ENCODE measurements around the gene POR. TPM values are rescaled to one million over a fixed set of nuclear protein-coding genes. Genes with fewer than 3 reads are reported as not detected.
A peak's percentile ranks its signal among the peaks of the same experiment; 100 is the strongest.
"Not testable (repeated sequence)": the region's sequence is repeated elsewhere in the genome, so short reads cannot be mapped to it uniquely, and the experiment has no call there.

The POR gene
- total RNA-seq, 3 donors from 2014 or later: 40.8 to 63.6 (median 57.7) TPM

GRCh38 chr7:76003351-76003750 is 88.4 kb downstream of the POR start:
- no peaks in the 10 kb centered on the region for H3K27me3 Mint-ChIP-seq (ENCODE audit: low read depth)
- ATAC-seq (no peak), DNase-seq (no peak)
- H3K4me1 Mint-ChIP-seq (ENCODE audit: low read depth): peaks cover 7% of the 10 kb centered on the region
- H3K4me3 Mint-ChIP-seq: no peak overlapping the region
- no peaks in the 10 kb centered on the region for H3K9me3 Mint-ChIP-seq
- peaks cover 10% of the 10 kb centered on the region for H3K36me3 Mint-ChIP-seq (ENCODE audit: insufficient read depth)

GRCh38 chr7:76005004-76005403 is 90.0 kb downstream of the POR start:
- Mint-ChIP-seq H3K4me1 (ENCODE audit: low read depth) (peaks cover 20% of the 10 kb centered on the region), H3K36me3 (ENCODE audit: insufficient read depth) (peaks cover 10% of the 10 kb centered on the region)
- not testable (repeated sequence) for DNase-seq; H3K4me3 Mint-ChIP-seq; H3K27me3 Mint-ChIP-seq (ENCODE audit: low read depth); ATAC-seq; H3K9me3 Mint-ChIP-seq

- H3K4me1 Mint-ChIP-seq (ENCODE audit: low read depth): peaks cover 32% of the 10 kb centered on the region
Measured at GRCh38 chr7:76008156-76008687, 93.3 kb downstream of the POR start.

GRCh38 chr7:76009672-76010600 is 95.0 kb downstream of the POR start:
- no peak for DNase-seq
- Mint-ChIP-seq H3K4me3 (peak overlapping the region; percentile 55), H3K36me3 (ENCODE audit: insufficient read depth) (peaks cover 9% of the 10 kb centered on the region), H3K9me3 (no peaks in the 10 kb centered on the region), H3K4me1 (ENCODE audit: low read depth) (peaks cover 32% of the 10 kb centered on the region), H3K27me3 (ENCODE audit: low read depth) (no peaks in the 10 kb centered on the region)
- no peak for ATAC-seq

More at GRCh38 chr7:76008156-76008687, 93.3 kb downstream of the POR start:
- DNase-seq: no peak
- Mint-ChIP-seq H3K27me3 (ENCODE audit: low read depth) (no peaks in the 10 kb centered on the region), H3K9me3 (no peaks in the 10 kb centered on the region), H3K36me3 (ENCODE audit: insufficient read depth) (peaks cover 7% of the 10 kb centered on the region), H3K4me3 (no peak overlapping the region)
- ATAC-seq: no peak

GRCh38 chr7:76011442-76011861 is 96.5 kb downstream of the POR start:
- no peak for DNase-seq
- Mint-ChIP-seq H3K36me3 (ENCODE audit: insufficient read depth) (peaks cover 12% of the 10 kb centered on the region), H3K4me3 (no peak overlapping the region), H3K27me3 (ENCODE audit: low read depth) (no peaks in the 10 kb centered on the region), H3K9me3 (no peaks in the 10 kb centered on the region), H3K4me1 (ENCODE audit: low read depth) (peaks cover 32% of the 10 kb centered on the region)
- no peak for ATAC-seq

- Mint-ChIP-seq H3K27me3 (ENCODE audit: low read depth) (no peaks in the 10 kb centered on the region), H3K4me3 (no peak overlapping the region), H3K4me1 (ENCODE audit: low read depth) (peaks cover 11% of the 10 kb centered on the region), H3K36me3 (ENCODE audit: insufficient read depth) (peaks cover 21% of the 10 kb centered on the region), H3K9me3 (no peaks in the 10 kb centered on the region)
- no peak for DNase-seq
- no peak for ATAC-seq
Measured at GRCh38 chr7:76016191-76016947, 101.4 kb downstream of the POR start.

- H3K4me3 Mint-ChIP-seq; H3K27me3 Mint-ChIP-seq (ENCODE audit: low read depth); DNase-seq; H3K9me3 Mint-ChIP-seq; ATAC-seq: not testable (repeated sequence)
- Mint-ChIP-seq H3K36me3 (ENCODE audit: insufficient read depth) (peaks cover 25% of the 10 kb centered on the region), H3K4me1 (ENCODE audit: low read depth) (peaks cover 12% of the 10 kb centered on the region)
Measured at GRCh38 chr7:76018520-76018919, 103.6 kb downstream of the POR start.

GRCh38 chr7:76020031-76020714 is 105.2 kb downstream of the POR start:
- Mint-ChIP-seq H3K9me3 (no peaks in the 10 kb centered on the region), H3K4me1 (ENCODE audit: low read depth) (peaks cover 12% of the 10 kb centered on the region), H3K36me3 (ENCODE audit: insufficient read depth) (peaks cover 22% of the 10 kb centered on the region), H3K27me3 (ENCODE audit: low read depth) (no peaks in the 10 kb centered on the region), H3K4me3 (no peak overlapping the region)
- DNase-seq (peak; percentile 69), ATAC-seq (peak; percentile 70 to 72)

- no peaks in the 10 kb centered on the region for H3K9me3 Mint-ChIP-seq
- H3K4me1 Mint-ChIP-seq (ENCODE audit: low read depth): peaks cover 12% of the 10 kb centered on the region
- peaks cover 15% of the 10 kb centered on the region for H3K36me3 Mint-ChIP-seq (ENCODE audit: insufficient read depth)
- no peaks in the 10 kb centered on the region for H3K27me3 Mint-ChIP-seq (ENCODE audit: low read depth)
- ATAC-seq (no peak), DNase-seq (no peak)
- H3K4me3 Mint-ChIP-seq: no peak overlapping the region
Measured at GRCh38 chr7:76022026-76022780, 107.2 kb downstream of the POR start.

- H3K36me3 Mint-ChIP-seq (ENCODE audit: insufficient read depth): peaks cover 13% of the 10 kb centered on the region
- ATAC-seq: no peak
- no peaks in the 10 kb centered on the region for H3K27me3 Mint-ChIP-seq (ENCODE audit: low read depth)
- no peak for DNase-seq
- no peaks in the 10 kb centered on the region for H3K9me3 Mint-ChIP-seq
- no peak overlapping the region for H3K4me3 Mint-ChIP-seq
- H3K4me1 Mint-ChIP-seq (ENCODE audit: low read depth): peaks cover 12% of the 10 kb centered on the region
Measured at GRCh38 chr7:76023002-76023401, 108.0 kb downstream of the POR start.

- H3K27me3 Mint-ChIP-seq (ENCODE audit: low read depth); ATAC-seq; H3K4me3 Mint-ChIP-seq; DNase-seq; H3K4me1 Mint-ChIP-seq (ENCODE audit: low read depth); H3K9me3 Mint-ChIP-seq: not testable (repeated sequence)
- peaks cover 10% of the 10 kb centered on the region for H3K36me3 Mint-ChIP-seq (ENCODE audit: insufficient read depth)
Measured at GRCh38 chr7:76029682-76030081, 114.7 kb downstream of the POR start.

GRCh38 chr7:76031964-76032363 is 117.0 kb downstream of the POR start:
- Mint-ChIP-seq H3K4me3 (no peak overlapping the region), H3K27me3 (ENCODE audit: low read depth) (no peaks in the 10 kb centered on the region), H3K4me1 (ENCODE audit: low read depth) (peaks cover 4% of the 10 kb centered on the region), H3K36me3 (ENCODE audit: insufficient read depth) (peaks cover 7% of the 10 kb centered on the region), H3K9me3 (no peaks in the 10 kb centered on the region)
- DNase-seq (no peak), ATAC-seq (no peak)
